LNCAP (cell line): ENCODE measurements around the gene DNAJB8.

Experiments used
- TF ChIP-seq, protein P1 (sequence below): fragments of 450-650 bp; IDR thresholded peaks from 2 replicates; pipeline ENCODE4 v1.5.1; 2017; ENCODE audit warnings: mild to moderate bottlenecking

The DNAJB8 gene

DNA sequence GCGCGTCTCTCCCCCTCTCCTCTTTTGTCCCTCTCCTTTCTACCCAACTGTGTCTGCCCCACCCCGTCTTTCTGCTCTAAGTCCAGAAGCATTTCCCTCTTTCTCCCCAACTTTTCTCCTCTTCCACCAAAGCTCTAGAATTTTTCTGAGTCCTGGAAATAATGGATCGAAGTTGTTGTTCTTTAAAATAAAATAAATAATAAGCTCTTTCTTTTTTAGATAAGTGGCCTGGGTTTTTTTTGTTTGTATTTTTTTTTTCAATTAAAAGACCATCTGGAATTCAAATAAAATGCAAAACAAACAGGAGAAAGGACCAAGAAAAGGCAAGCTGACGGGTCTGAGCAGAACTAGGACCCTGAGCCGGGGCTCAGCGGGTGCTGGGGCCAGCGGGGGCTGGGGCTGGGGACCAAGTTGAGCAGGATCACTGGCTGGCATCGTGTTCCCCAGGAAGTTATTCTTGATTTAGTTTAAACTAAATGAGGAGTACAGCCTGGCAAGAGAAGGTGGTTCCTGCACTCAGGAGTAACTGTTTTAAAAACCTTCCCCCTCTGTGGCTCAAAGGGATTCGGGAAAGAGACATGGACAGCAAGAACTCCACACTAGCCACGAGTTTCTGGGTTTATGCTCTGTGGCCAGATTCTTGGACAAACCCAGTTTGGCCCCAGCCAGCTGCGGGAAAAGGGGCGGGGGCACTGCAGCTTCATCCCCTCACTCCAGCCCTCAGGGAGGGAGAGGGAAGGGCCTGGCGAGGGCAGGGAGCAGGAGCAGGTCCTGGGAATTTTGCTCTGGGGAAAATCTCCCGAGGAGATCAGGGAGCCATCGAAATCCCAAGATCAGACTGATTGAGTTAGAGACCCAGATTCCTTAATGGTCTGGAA lies 18.0 kb upstream of the DNAJB8 start:
- TF ChIP-seq, protein P1, sequence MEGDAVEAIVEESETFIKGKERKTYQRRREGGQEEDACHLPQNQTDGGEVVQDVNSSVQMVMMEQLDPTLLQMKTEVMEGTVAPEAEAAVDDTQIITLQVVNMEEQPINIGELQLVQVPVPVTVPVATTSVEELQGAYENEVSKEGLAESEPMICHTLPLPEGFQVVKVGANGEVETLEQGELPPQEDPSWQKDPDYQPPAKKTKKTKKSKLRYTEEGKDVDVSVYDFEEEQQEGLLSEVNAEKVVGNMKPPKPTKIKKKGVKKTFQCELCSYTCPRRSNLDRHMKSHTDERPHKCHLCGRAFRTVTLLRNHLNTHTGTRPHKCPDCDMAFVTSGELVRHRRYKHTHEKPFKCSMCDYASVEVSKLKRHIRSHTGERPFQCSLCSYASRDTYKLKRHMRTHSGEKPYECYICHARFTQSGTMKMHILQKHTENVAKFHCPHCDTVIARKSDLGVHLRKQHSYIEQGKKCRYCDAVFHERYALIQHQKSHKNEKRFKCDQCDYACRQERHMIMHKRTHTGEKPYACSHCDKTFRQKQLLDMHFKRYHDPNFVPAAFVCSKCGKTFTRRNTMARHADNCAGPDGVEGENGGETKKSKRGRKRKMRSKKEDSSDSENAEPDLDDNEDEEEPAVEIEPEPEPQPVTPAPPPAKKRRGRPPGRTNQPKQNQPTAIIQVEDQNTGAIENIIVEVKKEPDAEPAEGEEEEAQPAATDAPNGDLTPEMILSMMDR = no peak

DNA sequence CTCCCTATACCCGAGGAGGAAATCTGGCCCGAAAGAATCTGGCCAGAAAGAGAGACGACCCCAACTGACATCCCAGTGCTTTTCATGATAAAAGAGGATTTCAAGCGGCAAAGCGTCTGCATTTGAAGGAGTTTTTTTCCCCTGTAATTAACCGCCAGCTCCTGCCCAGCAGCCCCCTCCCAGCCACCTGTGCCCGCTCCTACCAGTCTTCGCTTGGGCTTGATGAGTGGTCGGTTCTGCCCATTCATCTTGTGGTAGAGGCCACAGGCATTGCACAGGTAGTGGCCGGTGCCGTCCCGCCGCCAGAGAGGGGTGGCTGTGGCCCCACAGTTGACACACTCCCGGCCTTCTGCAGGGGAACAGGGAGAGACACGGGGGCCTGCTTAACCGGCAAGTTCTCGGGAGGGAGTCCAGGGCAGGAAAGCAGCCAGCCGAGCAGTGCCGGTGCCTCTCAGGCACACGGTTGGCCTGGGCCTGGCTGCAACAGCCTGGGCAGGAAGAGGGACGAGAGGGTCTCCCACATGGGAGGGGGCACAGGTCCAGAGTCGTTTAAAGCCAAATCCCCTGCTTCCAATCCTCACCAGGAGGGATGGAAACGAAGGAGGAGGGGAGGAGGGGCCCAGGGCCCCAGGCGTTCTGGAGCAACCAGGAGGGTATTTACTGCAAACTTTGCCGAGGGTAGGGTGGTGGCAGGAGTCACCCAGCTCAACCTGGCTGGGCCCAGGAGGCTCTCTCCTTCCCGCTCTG lies 17.1 kb upstream of the DNAJB8 start:
- TF ChIP-seq, protein P1 = no peak

DNA sequence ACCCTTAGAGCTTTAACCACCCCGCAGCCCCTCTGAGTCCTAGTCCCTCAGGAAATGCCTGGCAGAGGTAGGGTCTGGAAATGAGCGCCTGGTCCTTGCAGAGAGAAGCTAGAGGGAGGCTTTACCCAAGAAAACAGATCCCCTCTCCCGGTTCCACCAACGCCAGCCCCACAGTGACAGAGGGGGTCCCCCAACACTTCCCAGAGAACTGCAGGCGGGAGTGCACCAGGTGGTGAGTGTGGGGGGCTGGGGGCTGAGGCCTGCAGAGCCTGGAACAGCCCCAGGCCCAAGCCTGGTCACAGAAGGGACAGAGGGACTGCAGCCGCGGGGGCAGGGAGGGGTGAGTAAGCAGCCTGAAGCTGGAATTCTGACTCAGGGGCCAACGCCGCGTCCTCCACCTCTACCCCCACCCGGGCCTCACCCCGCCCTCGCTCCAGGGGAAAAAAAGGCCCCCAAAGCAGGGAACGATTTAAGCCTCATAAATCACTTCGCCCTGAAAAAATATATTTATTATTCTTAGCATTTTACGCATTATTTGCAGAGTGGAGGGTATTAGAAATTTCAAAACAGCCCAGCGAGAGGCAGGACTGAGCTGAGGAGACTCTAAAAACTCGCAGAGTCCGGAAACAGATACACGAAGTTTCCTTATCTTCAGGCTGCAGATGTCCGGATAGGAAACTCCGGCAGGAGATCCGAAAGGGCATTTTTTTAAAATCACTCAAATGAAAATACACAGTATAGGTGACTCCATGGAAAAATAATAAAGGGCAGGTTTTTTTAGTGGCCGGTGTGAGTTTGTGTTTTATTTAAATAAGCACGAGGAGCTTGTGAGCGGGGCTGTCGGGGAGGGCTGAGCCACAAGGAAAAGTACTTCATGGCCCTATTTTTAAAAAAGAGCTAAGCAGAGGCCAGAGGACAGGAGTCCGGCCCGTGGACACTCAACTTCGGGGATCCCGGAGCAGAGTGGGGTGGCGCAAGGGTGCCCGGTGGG lies 16.3 kb upstream of the DNAJB8 start:
- TF ChIP-seq, protein P1 = no peak

DNA sequence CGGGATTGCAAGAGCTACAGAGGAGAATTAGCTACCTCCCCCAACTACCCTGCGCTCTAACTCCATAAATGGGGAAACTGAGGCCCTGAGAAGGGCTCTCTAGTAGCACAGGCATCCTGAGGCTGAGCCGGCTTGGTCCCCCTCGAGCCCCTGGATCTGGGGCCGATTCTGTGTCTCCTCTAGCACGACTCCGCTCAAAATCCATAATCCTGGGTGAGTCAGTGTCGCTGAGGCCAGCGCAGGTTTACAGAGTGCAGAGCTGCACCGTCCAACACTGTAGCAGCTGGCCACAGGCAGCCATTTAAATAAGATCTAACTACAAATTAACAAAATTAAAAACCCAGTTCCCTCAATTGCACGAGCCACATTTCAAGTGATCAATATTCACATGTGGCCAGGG lies 15.5 kb upstream of the DNAJB8 start:
- TF ChIP-seq, protein P1 = no peak

DNA sequence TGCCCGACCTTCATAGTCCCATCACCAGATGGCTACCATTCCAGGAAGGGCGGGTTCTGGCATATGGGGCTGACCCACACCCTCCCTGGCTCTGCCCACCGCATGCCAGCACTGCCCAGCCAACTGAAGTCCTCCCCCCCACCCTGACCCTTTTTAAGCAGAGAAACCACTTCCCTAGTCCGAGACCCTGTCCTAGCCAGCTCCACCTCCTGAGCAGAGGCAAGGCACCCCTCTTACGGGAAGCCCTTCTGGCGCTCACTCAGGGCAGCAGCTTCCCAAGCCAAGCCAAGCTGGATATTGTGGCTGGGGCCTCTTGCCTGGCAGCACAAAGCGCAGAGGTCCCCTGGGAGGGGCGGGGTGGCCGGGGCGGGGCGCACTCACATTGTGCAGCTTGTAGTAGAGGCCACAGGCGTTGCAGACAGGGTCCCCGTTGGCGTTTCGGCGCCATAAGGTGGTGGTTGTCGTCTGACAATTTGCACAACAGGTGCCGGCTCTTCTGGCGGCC lies 14.8 kb upstream of the DNAJB8 start:
- TF ChIP-seq, protein P1 = no peak

DNA sequence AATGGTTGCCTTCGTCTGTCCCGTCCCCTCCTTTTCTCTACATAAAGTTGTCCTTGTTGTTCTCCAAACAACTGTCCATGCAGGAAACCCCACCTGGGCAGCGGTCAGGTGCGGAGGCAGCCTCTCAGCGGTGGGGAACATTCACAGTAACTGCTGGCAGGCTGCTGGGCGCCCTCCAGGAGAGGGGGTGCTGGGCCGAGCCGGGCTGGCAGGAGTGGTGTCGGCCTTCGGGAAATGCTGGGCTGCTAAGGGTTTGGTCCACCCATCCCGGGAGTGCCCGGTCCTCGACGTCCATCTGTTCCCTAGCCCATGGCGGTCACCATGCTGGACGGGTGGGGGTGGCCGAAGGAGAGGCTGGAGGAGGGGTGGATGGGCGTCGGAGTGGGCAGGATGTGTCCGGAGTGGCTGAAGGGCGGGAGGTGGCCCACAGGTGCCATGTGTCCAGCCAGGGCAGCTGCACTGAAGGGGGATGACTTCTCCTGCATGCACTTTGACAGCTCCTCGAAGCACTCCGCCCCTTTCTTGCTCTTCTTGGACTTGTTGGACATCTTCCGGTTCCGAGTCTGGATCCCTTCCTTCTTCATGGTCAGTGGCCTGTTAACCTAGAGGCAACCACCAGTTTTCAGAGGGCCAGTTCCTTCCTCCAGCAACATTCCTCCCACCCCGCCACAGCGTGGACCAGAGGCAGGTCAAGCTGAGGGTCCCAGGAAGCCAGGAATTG lies 14.2 kb upstream of the DNAJB8 start:
- TF ChIP-seq, protein P1 = no peak
